ENCODE results near the gene SCRN1. TPM values are rescaled to one million over a fixed set of nuclear protein-coding genes. Genes with fewer than 3 reads are reported as not detected.

Gene SCRN1
- total RNA-seq, 2 experiments from 2014 or later, result 37.1 to 62.7 TPM

GRCh38 chr7:30012757-30013156 lies 23.2 kb upstream of the SCRN1 start:
- no peak overlapping the region for H2AFZ ChIP-seq (ENCODE audit: low read length)

GRCh38 chr7:30010021-30010420 lies 20.4 kb upstream of the SCRN1 start:
- Histone ChIP-seq H3K9me2 (ENCODE audit: insufficient read depth, low read length) (no peaks in the 10 kb centered on the region), H3K4me3 (ENCODE audit: low read depth, low read length, poor library complexity, severe bottlenecking) (no peak overlapping the region), H2AFZ (ENCODE audit: low read length) (no peak overlapping the region), H3K4me1 (ENCODE audit: insufficient read depth, low read length, poor library complexity, severe bottlenecking) (no peaks in the 10 kb centered on the region), H3K27ac (ENCODE audit: low read depth, low read length, poor library complexity, severe bottlenecking) (no peak overlapping the region), H4K20me1 (ENCODE audit: insufficient read depth, low read length) (no peaks in the 10 kb centered on the region), H3K9me3 (ENCODE audit: low read length) (no peaks in the 10 kb centered on the region), H3K4me2 (ENCODE audit: low read length) (no peak overlapping the region), H3K79me2 (ENCODE audit: insufficient read depth, low read depth, low read length) (no peaks in the 10 kb centered on the region), H3K36me3 (ENCODE audit: insufficient read depth, low read length) (peaks cover 20% of the 10 kb centered on the region)
- no peak for DNase-seq (ENCODE audit: low spot score)
- TF ChIP-seq CTCF (conservative IDR thresholded peaks at IDR 0.05; ENCODE audit: low read length) (no peak), EZH2phosphoT487 (IDR thresholded peaks at IDR 0.05; ENCODE audit: borderline replicate concordance, low read depth, low read length) (no peak)
- CTCF ChIA-PET (ENCODE audit: unreplicated experiment), result no interaction called here
- POLR2A ChIA-PET, result no interaction called here
- intact Hi-C loops (cut with micrococcal nuclease; ENCODE audit: unreplicated experiment), result no loop called here
- BruUV-seq (replicated peaks), result no TSS peak

More at GRCh38 chr7:30012757-30013156, 23.2 kb upstream of the SCRN1 start:
- Histone ChIP-seq H4K20me1 (ENCODE audit: insufficient read depth, low read length) (no peaks in the 10 kb centered on the region), H3K9me2 (ENCODE audit: insufficient read depth, low read length) (no peaks in the 10 kb centered on the region), H3K79me2 (ENCODE audit: insufficient read depth, low read depth, low read length) (no peaks in the 10 kb centered on the region), H3K27ac (ENCODE audit: low read depth, low read length, poor library complexity, severe bottlenecking) (no peak overlapping the region), H3K4me3 (ENCODE audit: low read depth, low read length, poor library complexity, severe bottlenecking) (no peak overlapping the region), H3K4me1 (ENCODE audit: insufficient read depth, low read length, poor library complexity, severe bottlenecking) (no peaks in the 10 kb centered on the region), H3K4me2 (ENCODE audit: low read length) (no peak overlapping the region), H3K36me3 (ENCODE audit: insufficient read depth, low read length) (peaks cover 38% of the 10 kb centered on the region), H3K9me3 (ENCODE audit: low read length) (no peaks in the 10 kb centered on the region)
- intact Hi-C loops (cut with micrococcal nuclease; ENCODE audit: unreplicated experiment), result no loop called here
- TF ChIP-seq EZH2phosphoT487 (IDR thresholded peaks at IDR 0.05; ENCODE audit: borderline replicate concordance, low read depth, low read length) (no peak), CTCF (conservative IDR thresholded peaks at IDR 0.05; ENCODE audit: low read length) (no peak)
- POLR2A ChIA-PET, result interaction anchor here (0.6 to 1.2 kb wide), 3 partner anchors 14 to 446 kb away, joined by 3 to 4 read pairs (median 3); partner anchors contain the start of gene PLEKHA8
- DNase-seq (ENCODE audit: low spot score), result no peak
- BruUV-seq (replicated peaks), result no TSS peak
- CTCF ChIA-PET (ENCODE audit: unreplicated experiment), result no interaction called here

GRCh38 chr7:30005464-30005863 lies 15.9 kb upstream of the SCRN1 start:
- no peak overlapping the region for H2AFZ ChIP-seq (ENCODE audit: low read length)
- H3K4me2 ChIP-seq (ENCODE audit: low read length), result no peak overlapping the region
- H3K9me2 ChIP-seq (ENCODE audit: insufficient read depth, low read length), result no peaks in the 10 kb centered on the region
- H3K79me2 ChIP-seq (ENCODE audit: insufficient read depth, low read depth, low read length), result no peaks in the 10 kb centered on the region
- no peaks in the 10 kb centered on the region for H3K4me1 ChIP-seq (ENCODE audit: insufficient read depth, low read length, poor library complexity, severe bottlenecking)
- no peak overlapping the region for H3K27ac ChIP-seq (ENCODE audit: low read depth, low read length, poor library complexity, severe bottlenecking)
- no TSS peak for BruUV-seq (replicated peaks)
- POLR2A ChIA-PET, result interaction anchor here (1.1 kb wide), 1 partner anchor 9 kb away, joined by 5 read pairs; no protein-coding TSS in a partner anchor
- no peak for DNase-seq (ENCODE audit: low spot score)
- no peaks in the 10 kb centered on the region for H3K36me3 ChIP-seq (ENCODE audit: insufficient read depth, low read length)
- intact Hi-C loops (cut with micrococcal nuclease; ENCODE audit: unreplicated experiment), result no loop called here
- TF ChIP-seq EZH2phosphoT487 (IDR thresholded peaks at IDR 0.05; ENCODE audit: borderline replicate concordance, low read depth, low read length) (no peak), CTCF (conservative IDR thresholded peaks at IDR 0.05; ENCODE audit: low read length) (no peak)
- CTCF ChIA-PET (ENCODE audit: unreplicated experiment), result no interaction called here
- no peaks in the 10 kb centered on the region for H4K20me1 ChIP-seq (ENCODE audit: insufficient read depth, low read length)
- H3K4me3 ChIP-seq (ENCODE audit: low read depth, low read length, poor library complexity, severe bottlenecking), result no peak overlapping the region
- H3K9me3 ChIP-seq (ENCODE audit: low read length), result no peaks in the 10 kb centered on the region

Measured in OCI-LY7 (cell line).